ENCODE data around the gene MB21D2.
"Not testable (repeated sequence)": the region's sequence is repeated elsewhere in the genome, so short reads cannot be mapped to it uniquely, and the experiment has no call there.

The MB21D2 gene

GRCh38 chr3:192851821-192852372 lies 65.8 kb downstream of the MB21D2 start:
- DNase-seq, result peak; percentile 2

GRCh38 chr3:192850451-192850981 lies 67.1 kb downstream of the MB21D2 start:
- DNase-seq, result no peak

GRCh38 chr3:192849821-192850220 lies 67.8 kb downstream of the MB21D2 start:
- DNase-seq, result not testable (repeated sequence)

- no peak for DNase-seq
These were observed 69.1 kb downstream of the MB21D2 start for GRCh38 chr3:192848371-192849233.

- DNase-seq, result no peak
These were observed 69.7 kb downstream of the MB21D2 start for GRCh38 chr3:192847941-192848340.

GRCh38 chr3:192845526-192845855 lies 72.2 kb downstream of the MB21D2 start:
- DNase-seq, result no peak

- DNase-seq, result no peak
These were observed 72.7 kb downstream of the MB21D2 start for GRCh38 chr3:192844836-192845525.

GRCh38 chr3:192844486-192844765 lies 73.2 kb downstream of the MB21D2 start:
- DNase-seq, result no peak

GRCh38 chr3:192843723-192844485 lies 73.8 kb downstream of the MB21D2 start:
- DNase-seq, result no peak

GRCh38 chr3:192843119-192843518 lies 74.5 kb downstream of the MB21D2 start:
- no peak for DNase-seq

GRCh38 chr3:192842711-192843110 lies 74.9 kb downstream of the MB21D2 start:
- DNase-seq, result no peak

- DNase-seq, result no peak
These were observed 75.5 kb downstream of the MB21D2 start for GRCh38 chr3:192842138-192842537.

GRCh38 chr3:192841428-192841827 lies 76.2 kb downstream of the MB21D2 start:
- DNase-seq, result no peak

- DNase-seq, result no peak
These were observed 77.4 kb downstream of the MB21D2 start for GRCh38 chr3:192840143-192840836.

GRCh38 chr3:192835818-192836815 lies 81.5 kb downstream of the MB21D2 start:
- DNase-seq, result no peak

- no peak for DNase-seq
These were observed 83.2 kb downstream of the MB21D2 start for GRCh38 chr3:192834428-192834827.

GRCh38 chr3:192833177-192833890 lies 84.3 kb downstream of the MB21D2 start:
- no peak for DNase-seq

- no peak for DNase-seq
These were observed 85.8 kb downstream of the MB21D2 start for GRCh38 chr3:192831801-192832347.

GRCh38 chr3:192831111-192831644 lies 86.5 kb downstream of the MB21D2 start:
- DNase-seq, result no peak
